HG03280 (cell line): ENCODE data around the gene ZFAND3.

Source experiments
- ATAC-seq: cut with Tn5 transposase; IDR thresholded peaks from one replicate; pipeline ENCODE4 v1.9.1; 2021; ENCODE audit warnings: mild to moderate bottlenecking, moderate library complexity; ENCODE audit not compliant: unreplicated experiment

The ZFAND3 gene

DNA sequence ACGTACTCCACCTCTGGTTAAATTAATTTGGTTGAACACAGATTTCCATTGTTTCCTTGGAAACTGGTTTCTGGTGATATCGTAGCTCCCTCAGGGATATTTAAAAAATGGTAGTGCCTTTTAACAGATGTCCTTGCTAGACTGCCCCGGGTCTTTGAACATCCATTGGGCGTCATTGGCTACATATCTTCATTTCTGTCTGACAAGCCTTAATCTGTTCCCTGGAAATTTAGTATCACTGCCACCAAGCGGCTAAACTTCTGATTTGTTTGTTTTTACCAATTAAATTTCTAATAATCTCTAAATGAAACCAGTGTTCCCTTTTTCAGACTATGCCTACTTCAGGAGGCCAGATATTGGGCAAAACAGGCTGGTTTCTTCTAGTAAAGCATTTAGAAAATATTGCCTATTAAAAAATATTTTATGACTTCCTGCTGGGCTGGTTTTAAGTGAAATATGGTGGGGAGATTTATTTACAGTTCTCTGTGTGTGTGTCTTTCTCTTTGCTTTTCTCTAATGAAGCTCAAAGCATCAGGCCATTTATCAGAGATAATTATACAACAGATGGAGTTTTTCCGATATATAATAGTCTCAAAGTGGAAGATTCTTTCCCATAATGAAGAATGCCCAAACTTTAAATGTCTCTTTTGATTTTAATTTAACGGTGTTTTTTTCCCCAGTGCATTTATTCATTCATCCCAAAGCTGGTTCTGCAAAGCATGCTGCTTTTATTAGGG lies 249.5 kb downstream of the ZFAND3 start:
- no peak for ATAC-seq

DNA sequence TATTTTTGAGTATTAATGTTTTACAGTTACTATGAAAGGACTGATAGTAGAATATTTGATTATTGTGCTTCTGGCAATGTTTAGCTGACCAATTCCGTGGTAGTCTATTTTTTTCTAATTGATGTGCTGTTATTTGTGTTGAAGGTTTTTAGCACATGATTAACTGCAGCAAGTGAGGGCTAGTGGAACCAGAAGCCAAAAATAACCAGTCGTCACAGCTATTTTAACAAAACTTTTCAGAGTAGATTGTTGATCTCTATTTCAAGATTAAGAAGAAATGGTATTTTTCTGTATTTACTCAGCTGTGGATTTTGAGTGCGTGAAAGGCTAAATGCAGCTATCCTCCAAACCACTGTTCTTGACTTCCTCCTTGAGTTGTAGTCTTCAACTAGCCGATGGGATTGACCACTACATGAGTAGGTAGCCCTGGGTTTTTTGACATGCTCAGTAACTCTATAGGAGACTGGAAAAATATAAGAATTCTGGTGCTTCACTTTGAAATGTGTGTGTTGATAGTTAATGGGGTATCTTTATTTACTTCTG lies 258.0 kb downstream of the ZFAND3 start:
- no peak for ATAC-seq

DNA sequence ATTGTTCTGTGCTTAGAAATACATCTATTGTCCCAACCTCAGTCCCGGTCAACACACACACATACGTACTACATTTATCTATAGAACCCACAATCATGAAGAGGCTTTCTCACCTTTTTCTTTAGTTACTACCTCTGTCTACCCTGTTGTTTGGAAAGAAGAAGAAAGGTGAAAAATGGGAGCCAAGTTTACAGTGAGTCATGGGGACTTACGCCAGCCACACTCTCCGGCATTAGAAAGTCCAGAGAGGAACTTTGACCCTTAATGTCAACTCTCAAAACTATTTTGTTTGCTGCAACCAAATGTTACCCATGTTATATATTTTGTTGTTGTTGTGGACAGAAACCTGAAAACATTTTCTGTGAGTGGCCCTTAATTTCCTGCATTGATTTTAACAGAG lies 259.1 kb downstream of the ZFAND3 start:
- no peak for ATAC-seq

DNA sequence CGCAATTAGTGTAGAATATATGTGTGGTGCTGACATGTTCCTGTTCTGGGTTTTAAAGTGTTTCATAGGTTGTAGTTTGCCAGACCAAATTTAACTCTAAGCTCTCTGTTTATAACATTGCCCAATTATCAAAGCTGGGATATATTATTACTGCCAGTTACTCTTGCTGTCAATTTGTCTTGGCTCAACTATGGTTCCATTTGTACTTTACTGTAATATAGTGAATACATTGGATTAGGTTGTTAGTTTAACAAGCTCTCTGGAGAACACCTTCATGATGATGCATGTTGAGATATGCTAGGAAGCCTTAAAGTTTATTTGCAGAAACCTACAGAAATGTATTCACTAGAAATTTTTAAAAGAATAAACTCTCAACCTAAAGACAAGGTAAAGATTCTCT lies 259.6 kb downstream of the ZFAND3 start:
- no peak for ATAC-seq

DNA sequence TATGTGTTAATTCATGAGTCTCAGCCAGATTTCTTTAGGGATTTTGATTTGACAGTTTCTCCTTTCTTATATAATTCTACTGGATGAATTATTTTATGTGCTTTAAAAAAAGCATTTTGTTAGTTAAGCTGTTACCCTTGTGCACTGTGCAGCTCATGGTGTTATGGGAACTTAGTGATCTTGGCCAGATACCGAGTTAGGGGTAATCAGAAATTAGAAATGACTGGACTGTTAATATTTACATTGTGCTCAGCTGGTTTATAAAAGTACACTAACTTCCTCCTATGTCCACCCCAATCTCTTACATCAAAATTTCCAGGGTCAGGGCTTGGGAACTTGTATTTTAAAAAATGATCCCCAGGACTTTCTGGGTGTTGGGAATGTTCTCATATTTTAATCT lies 260.0 kb downstream of the ZFAND3 start:
- ATAC-seq, result no peak

DNA sequence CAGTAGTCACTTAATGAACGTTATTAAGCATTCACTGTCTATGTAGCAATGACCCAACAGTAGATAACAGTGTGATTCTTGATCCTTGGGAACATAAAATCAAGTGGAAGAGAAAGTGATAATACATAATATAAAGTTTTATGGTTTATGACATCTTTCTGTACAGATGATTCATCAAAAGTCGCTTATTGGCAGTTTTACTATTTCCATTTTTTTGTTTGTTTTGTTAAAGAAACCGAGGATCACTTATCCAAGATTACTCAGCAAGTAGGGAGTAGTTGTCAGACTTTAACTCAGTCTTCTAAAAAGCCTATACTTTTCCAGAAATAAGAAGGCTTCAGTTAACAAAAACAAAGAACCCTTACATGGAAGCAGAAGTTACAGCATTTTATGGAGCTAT lies 260.8 kb downstream of the ZFAND3 start:
- ATAC-seq, result no peak

DNA sequence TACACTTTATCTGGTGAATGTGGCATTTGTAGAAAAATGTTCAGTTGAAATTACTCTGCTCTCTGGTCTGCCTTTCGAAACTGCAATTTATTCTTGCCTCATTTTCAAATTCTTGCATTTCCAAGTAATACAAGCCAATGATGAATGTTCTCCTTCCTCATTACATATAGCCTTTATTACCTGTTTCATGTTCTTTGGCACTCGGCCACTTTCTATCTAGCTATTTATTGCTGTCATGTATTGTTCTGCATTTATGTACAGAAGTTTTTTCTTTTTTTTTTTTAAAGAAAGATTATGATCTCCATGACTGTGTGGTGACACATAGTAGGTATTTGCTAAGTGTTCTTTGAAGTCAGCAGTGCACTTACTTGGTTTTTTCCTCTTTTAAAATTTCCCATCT lies 261.4 kb downstream of the ZFAND3 start:
- no peak for ATAC-seq

DNA sequence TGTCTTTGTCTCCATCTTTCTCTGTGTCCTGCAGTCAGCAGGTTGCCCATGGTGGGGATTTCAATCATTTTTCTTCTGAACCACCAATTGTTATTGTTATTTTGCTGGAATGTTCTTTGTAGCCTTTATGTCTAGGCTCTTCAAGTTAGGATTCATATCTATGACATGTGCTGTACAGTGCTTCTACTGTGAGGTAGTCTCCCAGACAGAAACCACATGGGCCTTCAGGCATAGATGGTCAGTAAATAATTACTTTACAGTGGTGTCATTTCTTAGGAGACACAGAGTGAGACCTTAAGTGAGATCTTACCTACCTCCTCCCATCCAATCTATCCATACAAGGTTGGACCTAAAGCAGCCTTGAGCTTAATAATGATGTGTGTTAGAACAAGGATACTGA lies 265.5 kb downstream of the ZFAND3 start:
- ATAC-seq, result no peak

DNA sequence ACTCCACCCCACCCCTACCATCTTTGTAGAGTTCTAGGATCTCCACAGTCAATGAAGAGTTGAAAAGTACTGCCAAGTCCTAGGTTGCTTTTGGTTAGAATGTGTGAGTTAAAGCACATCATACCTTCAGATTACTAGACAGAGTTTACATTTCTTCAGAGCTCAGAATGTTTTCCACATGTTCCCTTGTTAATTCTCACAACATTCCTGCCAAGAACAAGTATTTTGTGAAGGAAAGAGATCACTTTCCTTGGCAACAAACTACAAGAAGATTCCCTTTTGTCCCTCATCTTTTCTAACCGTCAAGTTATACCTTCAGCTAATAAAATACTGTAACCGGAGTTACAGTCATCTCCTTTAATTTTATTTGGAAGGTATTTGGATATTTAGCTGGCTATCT lies 266.8 kb downstream of the ZFAND3 start:
- no peak for ATAC-seq

DNA sequence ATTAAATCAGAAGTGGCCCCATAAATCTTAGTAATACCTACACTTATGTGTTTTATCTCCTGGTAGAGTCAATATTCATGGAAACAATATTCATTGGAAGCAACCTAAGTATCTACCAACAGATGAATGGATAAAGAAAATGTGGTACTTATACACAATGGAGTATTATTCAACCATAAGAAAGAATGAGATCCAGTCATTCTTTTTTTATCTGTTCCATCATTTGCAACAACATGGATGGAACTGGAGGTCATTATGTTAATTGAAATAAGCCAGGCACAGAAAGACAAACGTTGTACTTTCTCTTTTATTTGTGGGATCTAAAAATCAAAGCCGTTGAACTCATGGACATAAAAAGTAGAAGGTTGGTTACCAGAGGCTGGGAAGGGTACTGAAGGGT lies 268.5 kb downstream of the ZFAND3 start:
- no peak for ATAC-seq

DNA sequence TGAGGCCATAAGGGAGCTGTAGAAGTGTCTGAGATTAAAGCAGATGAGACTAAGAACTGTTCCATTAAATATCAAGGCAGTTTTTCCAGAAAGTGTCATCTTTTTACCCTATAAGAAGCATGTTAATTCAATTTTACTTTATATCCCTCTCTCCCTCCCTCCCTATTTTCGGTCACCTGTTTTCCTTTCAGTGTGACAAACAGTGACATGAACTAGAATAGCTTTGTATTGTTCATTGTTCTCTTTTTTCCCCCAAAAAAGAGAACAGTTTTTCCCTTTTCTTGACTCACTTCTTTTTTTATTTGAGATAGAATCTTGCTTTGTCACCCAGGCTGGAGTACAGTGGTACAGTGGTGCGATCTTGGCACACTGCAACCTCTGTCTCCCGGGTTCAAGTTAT lies 269.3 kb downstream of the ZFAND3 start:
- no peak for ATAC-seq

DNA sequence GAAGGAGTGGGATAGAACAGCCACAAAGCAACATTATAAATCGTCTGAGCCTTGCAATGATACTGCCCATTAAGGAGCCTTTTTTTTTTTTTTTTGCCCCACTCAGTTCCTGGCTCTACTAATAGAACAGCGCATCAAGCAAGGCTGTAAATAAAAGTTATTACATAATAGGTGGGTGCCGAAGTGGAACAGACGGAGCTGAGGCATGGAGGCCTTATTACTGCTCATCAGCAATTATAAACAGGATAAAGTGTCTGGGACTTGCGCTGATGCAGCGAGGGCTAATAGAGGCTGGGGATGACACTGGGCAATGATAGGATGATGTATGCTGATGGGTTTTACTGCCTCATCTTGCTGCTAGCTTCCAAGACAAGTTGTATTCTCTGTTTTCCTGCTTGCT lies 272.1 kb downstream of the ZFAND3 start:
- ATAC-seq, result no peak

DNA sequence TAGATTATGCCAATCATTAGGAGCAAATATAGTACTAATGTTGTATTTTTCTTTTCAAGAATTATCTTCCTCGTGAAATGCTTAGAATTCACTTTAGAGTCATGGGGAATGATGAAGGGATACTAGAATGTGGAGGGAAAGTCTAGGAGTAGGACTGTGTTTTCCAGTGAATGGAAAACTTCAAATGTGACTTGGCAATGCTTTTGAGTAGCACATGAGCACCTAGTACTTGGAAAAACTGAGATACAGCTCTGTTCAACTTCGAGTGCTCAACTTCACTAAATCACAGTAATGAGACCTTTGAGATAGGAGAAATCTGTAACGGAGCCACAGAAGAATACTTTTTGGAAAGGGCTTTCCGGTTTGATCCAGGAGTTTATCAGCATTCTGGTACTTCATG lies 272.9 kb downstream of the ZFAND3 start:
- no peak for ATAC-seq

DNA sequence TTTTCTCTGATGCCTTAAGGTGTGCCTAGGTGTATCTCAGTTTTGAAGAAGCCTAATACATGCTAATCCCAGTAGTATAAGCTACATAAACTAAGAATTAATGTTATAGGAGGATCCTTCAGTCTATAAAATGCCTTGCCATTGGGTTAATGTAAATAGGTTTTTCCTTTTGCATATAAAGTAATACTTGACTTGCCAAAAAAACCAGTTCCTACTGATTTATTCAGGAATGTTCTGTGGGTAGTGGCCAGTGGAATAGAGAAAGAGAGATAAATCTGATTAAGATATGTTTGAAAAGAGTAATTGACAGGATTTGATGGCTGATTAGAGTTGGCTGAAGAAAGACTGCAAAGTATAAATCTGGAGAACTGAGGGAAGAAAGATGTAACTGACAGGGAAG lies 273.4 kb downstream of the ZFAND3 start:
- no peak for ATAC-seq

DNA sequence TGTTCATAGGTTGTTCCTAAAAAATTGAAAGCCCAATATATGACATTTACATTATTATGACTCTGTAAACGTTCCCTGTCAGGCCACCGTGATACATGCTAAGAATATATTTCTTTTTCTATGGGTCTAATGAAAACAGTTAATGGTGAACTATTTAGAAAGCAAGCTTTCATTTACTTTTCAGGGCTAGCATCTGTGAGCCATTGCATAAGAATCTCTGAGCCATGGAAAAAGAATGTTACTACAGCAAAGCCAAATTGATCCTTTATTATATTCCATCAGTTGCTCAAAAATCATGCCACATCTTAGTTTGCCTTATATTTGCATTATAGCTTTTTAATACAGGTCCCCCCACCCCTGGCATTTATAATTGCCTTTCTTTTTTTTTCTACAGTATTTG lies 275.5 kb downstream of the ZFAND3 start:
- ATAC-seq, result no peak

DNA sequence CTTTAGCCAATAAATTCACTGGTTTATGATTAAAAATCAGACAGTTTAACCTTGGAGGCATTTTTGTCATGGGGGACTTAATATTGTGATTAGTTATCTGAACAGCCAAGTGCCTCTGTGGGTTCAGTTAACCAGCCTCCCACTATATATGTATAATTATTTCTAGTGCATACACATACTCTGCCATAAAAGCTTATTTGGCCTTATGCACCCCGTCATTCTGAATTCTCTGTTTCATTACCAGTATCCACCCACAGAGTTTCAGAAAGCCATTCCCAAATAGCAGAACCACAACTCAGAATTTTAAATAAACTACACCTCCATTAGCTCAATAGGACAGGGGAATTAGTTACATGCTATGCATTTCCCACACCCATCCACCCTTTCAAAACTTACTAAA lies 279.7 kb downstream of the ZFAND3 start:
- ATAC-seq, result no peak

DNA sequence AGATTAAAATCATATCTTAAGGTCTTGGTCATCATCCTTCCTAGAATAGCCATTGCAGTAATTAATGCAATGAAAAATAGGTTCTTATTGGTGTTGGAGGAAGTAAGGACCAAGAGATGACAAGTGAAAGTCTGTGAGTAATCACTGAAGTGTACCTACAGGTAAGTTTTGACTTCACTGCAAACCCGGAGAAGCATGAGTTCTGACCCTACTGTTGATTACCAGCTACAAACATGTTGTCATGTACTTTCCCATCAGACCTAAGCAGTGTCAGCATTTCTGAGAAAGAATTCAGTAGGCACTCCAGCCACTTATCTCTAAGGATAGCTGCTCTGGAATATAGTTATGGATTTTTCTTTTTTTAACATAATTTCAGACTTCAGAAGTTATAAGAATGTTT lies 280.9 kb downstream of the ZFAND3 start:
- no peak for ATAC-seq

DNA sequence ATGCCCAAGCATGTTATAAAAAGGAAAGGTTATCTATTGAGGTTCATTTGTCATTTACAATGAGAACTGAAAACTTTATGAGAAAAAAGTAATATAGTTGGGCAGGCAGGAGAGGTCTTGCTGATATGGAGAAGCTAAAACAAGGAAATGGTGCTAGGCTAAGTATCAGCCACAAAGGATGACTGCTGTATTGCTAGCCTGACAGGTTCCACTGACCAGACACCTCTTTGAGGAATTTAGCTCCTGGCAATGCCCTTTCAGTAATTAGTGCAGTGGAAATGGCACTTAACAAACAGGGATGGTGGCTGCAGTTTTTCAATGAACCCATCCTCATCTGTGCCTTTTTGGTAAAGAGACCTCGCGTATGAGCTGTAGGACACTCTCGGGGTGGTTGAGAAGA lies 284.4 kb downstream of the ZFAND3 start:
- no peak for ATAC-seq

DNA sequence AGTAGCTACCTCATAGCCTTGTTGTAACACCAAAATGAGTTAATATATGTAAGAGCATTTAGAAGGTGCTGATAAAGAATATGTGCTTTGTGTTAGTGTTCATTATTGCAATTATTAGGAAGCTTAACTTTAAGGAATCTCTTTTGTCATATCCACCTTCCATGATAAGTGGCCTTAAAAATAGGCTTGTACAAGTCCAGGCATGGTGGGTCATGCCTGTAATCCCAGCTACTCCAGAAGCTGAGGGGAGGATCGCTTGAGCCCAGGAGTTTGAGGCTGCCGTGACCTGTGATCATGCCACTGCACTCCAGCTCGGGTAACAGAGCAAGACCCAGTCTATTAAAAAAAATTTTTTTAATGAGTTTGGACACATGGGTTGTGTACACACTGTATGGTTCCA lies 285.5 kb downstream of the ZFAND3 start:
- no peak for ATAC-seq

DNA sequence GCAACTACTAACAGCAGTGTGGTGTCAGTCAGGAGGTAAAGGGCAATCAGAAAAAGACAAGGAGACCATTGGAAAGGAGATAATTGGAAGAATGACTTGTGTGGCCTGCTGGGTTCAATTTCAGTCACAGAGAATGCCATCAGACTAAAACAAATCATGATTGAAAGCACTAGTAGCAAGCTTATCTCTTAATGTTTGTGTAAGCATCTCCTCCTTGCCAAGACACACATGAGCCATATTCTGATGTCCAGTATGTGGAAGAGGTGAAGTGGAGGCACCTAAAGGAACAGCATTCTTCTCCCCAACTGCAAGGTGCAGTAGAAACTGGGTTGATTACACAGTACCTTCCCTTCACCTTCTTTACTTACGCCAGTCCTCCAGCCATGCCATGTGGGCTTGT lies 287.5 kb downstream of the ZFAND3 start:
- no peak for ATAC-seq

DNA sequence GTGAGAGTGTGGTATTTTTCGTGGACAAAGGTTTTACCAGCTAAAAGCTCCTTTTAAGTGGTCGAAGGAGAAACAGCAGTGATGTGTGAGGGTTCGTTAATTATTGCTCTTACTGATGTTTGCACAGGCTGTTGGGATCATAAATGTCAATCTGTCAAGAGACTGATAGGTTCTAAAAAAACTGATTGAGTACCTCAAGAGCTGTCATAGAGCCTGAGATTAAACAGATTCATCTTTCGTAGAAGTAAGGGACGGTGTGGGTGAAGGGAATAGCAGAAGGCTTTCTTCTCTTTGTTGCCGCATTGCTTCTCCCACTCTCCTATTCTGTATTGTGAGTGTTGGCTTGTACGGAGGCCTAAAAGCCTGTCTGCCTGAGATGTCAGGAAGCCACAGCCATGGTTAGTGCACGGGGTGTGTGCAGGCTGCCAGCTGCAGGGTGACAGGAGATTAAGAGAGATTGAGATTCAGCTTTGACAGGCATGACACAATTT lies 291.0 kb downstream of the ZFAND3 start:
- no peak for ATAC-seq

DNA sequence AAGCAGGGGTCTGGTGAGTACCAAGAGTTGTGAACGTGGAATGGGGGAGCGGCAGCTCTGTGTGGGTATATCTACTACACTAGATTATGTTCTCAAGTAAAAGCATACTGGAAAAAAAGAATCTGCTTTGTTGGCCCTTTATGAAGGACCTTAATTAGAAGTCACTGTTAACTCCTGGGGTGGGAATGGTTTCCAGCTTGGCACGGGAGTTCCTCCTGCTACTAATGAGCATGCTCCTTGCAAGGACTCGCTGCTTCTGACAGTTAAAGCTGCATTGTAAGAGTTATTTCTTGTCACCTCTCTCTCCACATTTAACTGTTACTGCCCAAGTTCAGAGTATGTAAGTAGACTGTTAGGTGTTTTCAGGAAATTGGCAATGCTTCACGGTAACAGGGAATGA lies 292.7 kb downstream of the ZFAND3 start:
- no peak for ATAC-seq
